H1 (cell line): ENCODE measurements around the gene TMEM63C. TPM values are rescaled to one million over a fixed set of nuclear protein-coding genes. Genes with fewer than 3 reads are reported as not detected.

Source experiments
- CHD7 ChIP-seq: fragments of 300-600 bp; sonication (generic); IDR thresholded peaks from 2 replicates; pipeline ENCODE4 v1.7.1; 2012; ENCODE audit warnings: low read length, moderate library complexity, mild to moderate bottlenecking, inconsistent platforms; ENCODE audit not compliant: insufficient replicate concordance
- E2F6 ChIP-seq: IDR thresholded peaks from 2 replicates; pipeline ENCODE4 v1.6.1; 2012; ENCODE audit warnings: inconsistent platforms
- polyA plus RNA-seq, 7 experiments: library from polyadenylated mRNA; depleted of rRNA in 3 of 7; stranded (reverse) in 5 of 7; unstranded in 2 of 7; fragments of >200 nt in 5 of 7; fragments of 200-250 nt in 2 of 7; gene quantifications; 1 replicate in 5 of 7; 2 replicates in 1 of 7; 4 replicates in 1 of 7; pipeline versions ENCODE4 v1.2.1 to v1.2.3, GENCODE V29; 2011 to 2013; ENCODE audit warnings: missing spikeins in 2 of 7, mixed read lengths in 2 of 7
- total RNA-seq: library from RNA; stranded (reverse); fragmentation: NEBNext Ultra II Directional; extraction: Animal tissue kit (Norgen Biotek cat#: 25700); gene quantifications from 2 replicates; pipeline ENCODE4 v1.2.1, GENCODE V29; 2021

Gene TMEM63C
- total and polyA plus RNA-seq, 2 of the 8 experiments (the other 6 are each of a cell fraction or from before 2014, with no cell fraction given): 3.0 to 7.6 TPM

- TF ChIP-seq CHD7 (no peak), E2F6 (no peak)
- TF ChIP-seq, all 59 proteins: peak for 0
These were observed 121.3 kb downstream of the TMEM63C start (continued) for GRCh38 chr14:77302926-77303325.
